ENCODE data around the gene ATG4C.
A peak's percentile ranks its signal among the peaks of the same experiment; 100 is the strongest.
"Not testable (repeated sequence)": the region's sequence is repeated elsewhere in the genome, so short reads cannot be mapped to it uniquely, and the experiment has no call there.

The ATG4C gene

GRCh38 chr1:62783736-62784508 lies at the start of gene ATG4C:
Gene ATG4C (plus strand): TSS chr1:62784132. CDS start chr1:62803787, 19,655 bp downstream.
- H3K27ac ChIP-seq = peak within 1 kb of the TSS; percentile 82
- peak; percentile 97 for DNase-seq (ENCODE audit: low read depth, low spot score)

- H3K27ac ChIP-seq = no peak overlapping the region
- no peak for DNase-seq (ENCODE audit: low read depth, low spot score)
Measured at GRCh38 chr1:62735491-62736171, 48.3 kb upstream of the ATG4C start.

- not testable (repeated sequence) for DNase-seq (ENCODE audit: low read depth, low spot score); H3K27ac ChIP-seq
Measured at GRCh38 chr1:62740701-62741100, 43.2 kb upstream of the ATG4C start.

- H3K27ac ChIP-seq = no peak overlapping the region
- no peak for DNase-seq (ENCODE audit: low read depth, low spot score)
Measured at GRCh38 chr1:62744611-62745577, 39.0 kb upstream of the ATG4C start.

GRCh38 chr1:62746086-62746808 lies 37.7 kb upstream of the ATG4C start:
- H3K27ac ChIP-seq = no peak overlapping the region
- no peak for DNase-seq (ENCODE audit: low read depth, low spot score)

GRCh38 chr1:62746809-62747138 lies 37.2 kb upstream of the ATG4C start:
- no peak for DNase-seq (ENCODE audit: low read depth, low spot score)
- no peak overlapping the region for H3K27ac ChIP-seq

- no peak overlapping the region for H3K27ac ChIP-seq
- DNase-seq (ENCODE audit: low read depth, low spot score) = no peak
Measured at GRCh38 chr1:62753031-62753965, 30.6 kb upstream of the ATG4C start.

- not testable (repeated sequence) for DNase-seq (ENCODE audit: low read depth, low spot score); H3K27ac ChIP-seq
Measured at GRCh38 chr1:62754938-62755337, 29.0 kb upstream of the ATG4C start.

- DNase-seq (ENCODE audit: low read depth, low spot score); H3K27ac ChIP-seq: not testable (repeated sequence)
Measured at GRCh38 chr1:62756255-62756884, 27.6 kb upstream of the ATG4C start.

- not testable (repeated sequence) for DNase-seq (ENCODE audit: low read depth, low spot score)
Measured at GRCh38 chr1:62759232-62759875, 24.6 kb upstream of the ATG4C start.

GRCh38 chr1:62760021-62760782 lies 23.7 kb upstream of the ATG4C start:
- H3K27ac ChIP-seq; DNase-seq (ENCODE audit: low read depth, low spot score): not testable (repeated sequence)

More at GRCh38 chr1:62759232-62759875, 24.6 kb upstream of the ATG4C start:
- H3K27ac ChIP-seq = not testable (repeated sequence)

GRCh38 chr1:62761223-62761870 lies 22.6 kb upstream of the ATG4C start:
- not testable (repeated sequence) for H3K27ac ChIP-seq; DNase-seq (ENCODE audit: low read depth, low spot score)

- not testable (repeated sequence) for H3K27ac ChIP-seq; DNase-seq (ENCODE audit: low read depth, low spot score)
Measured at GRCh38 chr1:62762027-62762426, 21.9 kb upstream of the ATG4C start.

GRCh38 chr1:62765981-62766380 lies 18.0 kb upstream of the ATG4C start:
- DNase-seq (ENCODE audit: low read depth, low spot score) = no peak
- H3K27ac ChIP-seq = no peak overlapping the region

GRCh38 chr1:62768551-62768950 lies 15.4 kb upstream of the ATG4C start:
- DNase-seq (ENCODE audit: low read depth, low spot score); H3K27ac ChIP-seq: not testable (repeated sequence)

- no peak overlapping the region for H3K27ac ChIP-seq
- no peak for DNase-seq (ENCODE audit: low read depth, low spot score)
Measured at GRCh38 chr1:62772607-62773295, 11.2 kb upstream of the ATG4C start.

All from epithelial cell of prostate (primary cell).